Naive thymus-derived CD4-positive, alpha-beta T cell (primary cell): ENCODE measurements around the gene TFAP2E. TPM values are rescaled to one million over a fixed set of nuclear protein-coding genes. Genes with fewer than 3 reads are reported as not detected.

Experiments
- ATAC-seq: fragments of 150-1000 bp; cut with Tn5 transposase; 2 replicates; pipeline ENCODE4 v1.10.0; 2021; ENCODE audit warnings: mild to moderate bottlenecking, moderate library complexity
- CTCF ChIA-PET: fragments of 350-600 bp; sonication (Branson Sonifier 250); formaldehyde crosslinking; loops from one replicate; lab custom pipeline; 2021; ENCODE audit warnings: antibody characterized with exemption; lab: Charles Lee
- POLR2A ChIA-PET: fragments of 350-600 bp; sonication (Branson Sonifier 250); formaldehyde crosslinking; loops from one replicate; lab custom pipeline; 2021; ENCODE audit warnings: antibody characterized with exemption, inconsistent platforms; lab: Charles Lee
- DNase-seq, 9 donors: peaks; one replicate each; pipeline versions ENCODE4 v3.0.0 to v3.0.0-alpha.2; 2020 to 2022; ENCODE audit warnings: mixed read lengths in 1 of 9
- H3K27ac ChIP-seq: one replicate; pipeline ENCODE4 v1.7.0; 2013; ENCODE audit warnings: mild to moderate bottlenecking, low read depth, low read length, moderate library complexity
- H3K27me3 ChIP-seq, 2 donors: one replicate each; pipeline ENCODE4 v1.7.0; 2013; ENCODE audit warnings: low read length in 2 of 2, mild to moderate bottlenecking in 2 of 2, moderate library complexity in 2 of 2; ENCODE audit not compliant: control insufficient read depth in 2 of 2, insufficient read depth in 2 of 2
- H3K36me3 ChIP-seq, 3 experiments: 1 replicate in 2 of 3; 2 replicates in 1 of 3; pipeline ENCODE4 v1.7.0; 2013; ENCODE audit warnings: low read length in 3 of 3, mild to moderate bottlenecking in 3 of 3, moderate library complexity in 1 of 3; ENCODE audit not compliant: insufficient read depth in 3 of 3, control insufficient read depth in 2 of 3
- H3K4me1 ChIP-seq, 2 donors: one replicate each; pipeline ENCODE4 v1.7.0; 2013; ENCODE audit warnings: low read length in 2 of 2, mild to moderate bottlenecking in 2 of 2, moderate library complexity in 1 of 2; ENCODE audit not compliant: control insufficient read depth in 2 of 2, insufficient read depth in 2 of 2
- H3K4me3 ChIP-seq: 2 replicates; pipeline ENCODE4 v1.7.0; 2013; ENCODE audit warnings: mild to moderate bottlenecking, low read length
- H3K9me3 ChIP-seq, 3 experiments: 1 replicate in 2 of 3; 2 replicates in 1 of 3; pipeline ENCODE4 v1.7.0; 2013; ENCODE audit warnings: low read length in 3 of 3; ENCODE audit not compliant: control insufficient read depth in 2 of 3
- H3K27ac Mint-ChIP-seq, 9 donors: one replicate each; pipeline ENCODE4 v1.8.0; 2020 to 2022; ENCODE audit warnings: mixed read lengths in 9 of 9, mild to moderate bottlenecking in 8 of 9, moderate library complexity in 5 of 9, inconsistent platforms in 2 of 9
- H3K27me3 Mint-ChIP-seq, 5 donors: one replicate each; pipeline ENCODE4 v1.8.0; 2021 to 2022; ENCODE audit warnings: mixed read lengths in 5 of 5, mild to moderate bottlenecking in 1 of 5
- H3K36me3 Mint-ChIP-seq, 5 donors: one replicate each; pipeline ENCODE4 v1.8.0; 2020 to 2022; ENCODE audit warnings: mixed read lengths in 5 of 5, mild to moderate bottlenecking in 3 of 5, inconsistent platforms in 1 of 5
- H3K4me1 Mint-ChIP-seq, 7 donors: one replicate each; pipeline ENCODE4 v1.8.0; 2020 to 2022; ENCODE audit warnings: mixed read lengths in 7 of 7, mild to moderate bottlenecking in 3 of 7, inconsistent platforms in 1 of 7
- H3K4me3 Mint-ChIP-seq, 10 donors: one replicate each; pipeline ENCODE4 v1.8.0; 2020 to 2022; ENCODE audit warnings: mild to moderate bottlenecking in 10 of 10, mixed read lengths in 10 of 10, moderate library complexity in 6 of 10, inconsistent platforms in 2 of 10
- H3K9me3 Mint-ChIP-seq, 11 donors: one replicate each; pipeline ENCODE4 v1.8.0; 2020 to 2022; ENCODE audit warnings: mixed read lengths in 11 of 11, mild to moderate bottlenecking in 4 of 11, inconsistent platforms in 1 of 11, moderate library complexity in 1 of 11
- intact Hi-C, 2 donors: fragments of 100-400 bp; cut with micrococcal nuclease; formaldehyde crosslinking; loops; one replicate each; pipeline ENCODE4 v1.15.1; 2023
- polyA plus RNA-seq, 2 donors: library from polyadenylated mRNA; unstranded; fragments of 300-500 nt; fragmentation: Illumina TruSeq; gene quantifications; one replicate each; pipeline ENCODE4 v1.2.3, GENCODE V29; 2021
- total RNA-seq, 6 experiments: library from RNA in 5 of 6; stranded (reverse) in 5 of 6; gene quantifications; 1 replicate in 5 of 6; 2 replicates in 1 of 6; pipeline ENCODE4 v1.2.3 and lab custom pipeline; 2021 to 2026

Gene TFAP2E
- total and polyA plus RNA-seq, 7 experiments from 2014 or later: 0.13 to 4.2 (median 1.3) TPM

DNA sequence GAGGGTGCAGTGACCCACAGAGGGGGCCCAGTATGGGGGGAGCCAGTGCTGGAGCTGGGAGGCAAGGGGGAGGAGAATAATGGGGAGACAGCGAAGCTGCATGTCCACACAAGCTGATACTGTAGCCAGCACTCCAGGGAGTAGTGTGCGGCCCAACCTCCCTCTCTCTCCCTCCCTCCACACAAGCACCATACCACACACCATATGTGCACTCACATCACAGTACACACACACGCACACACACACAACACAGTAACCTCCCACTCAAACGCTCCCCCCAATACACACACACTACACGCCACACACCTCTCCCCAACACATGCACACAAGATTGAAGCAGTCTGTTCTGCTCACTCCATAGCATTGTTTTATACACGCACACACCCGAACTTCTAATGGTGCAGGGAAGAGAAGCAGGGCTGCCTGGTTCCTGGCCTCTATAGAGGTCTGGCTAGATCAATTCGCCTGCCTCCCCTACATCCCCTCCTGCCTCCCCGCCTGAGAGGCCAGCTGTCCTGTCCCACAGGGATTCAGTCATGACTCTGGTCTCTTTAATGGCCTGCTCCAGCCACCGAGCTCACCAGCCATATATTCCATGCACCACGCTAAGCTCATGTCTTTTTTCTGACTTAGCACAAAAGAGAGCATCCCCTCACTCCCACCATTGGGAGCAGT is 11.7 kb upstream of the TFAP2E start:
- H3K36me3 ChIP-seq: peaks cover 0 to 28% (median 0%) of the 10 kb centered on the region in 3 experiments
- H3K36me3 Mint-ChIP-seq: peaks cover 0 to 8% (median 0%) of the 10 kb centered on the region in 5 donors
- H3K4me1 Mint-ChIP-seq: peaks cover 23 to 49% (median 39%) of the 10 kb centered on the region in 7 donors
- H3K27me3 Mint-ChIP-seq: no peaks in the 10 kb centered on the region
- H3K27me3 ChIP-seq: no peaks in the 10 kb centered on the region
- H3K9me3 Mint-ChIP-seq: no peaks in the 10 kb centered on the region
- H3K27ac ChIP-seq: no peak overlapping the region
- H3K4me1 ChIP-seq: peaks cover 3 to 9% of the 10 kb centered on the region in 2 donors
- POLR2A ChIA-PET: interaction anchor here (0.5 to 2.0 kb wide), 3 partner anchors 22 to 399 kb away, joined by 3 to 6 read pairs (median 3); no protein-coding TSS in a partner anchor
- DNase-seq (peak in 1 of 9 donors; percentile 9), ATAC-seq (no peak)
- H3K9me3 ChIP-seq: no peaks in the 10 kb centered on the region
- intact Hi-C loops: no loop called here
- peak overlapping the region in 7 of 9 donors; percentile 13 to 89 (median 73) for H3K27ac Mint-ChIP-seq
- peak overlapping the region in 3 of 10 donors; percentile 5 to 22 (median 14) for H3K4me3 Mint-ChIP-seq
- no peak overlapping the region for H3K4me3 ChIP-seq
- CTCF ChIA-PET: interaction anchor here (1.1 to 4.9 kb wide), 3 partner anchors 11 to 154 kb away, joined by 5 to 47 read pairs (median 7); partner anchors contain the start of gene TFAP2E

DNA sequence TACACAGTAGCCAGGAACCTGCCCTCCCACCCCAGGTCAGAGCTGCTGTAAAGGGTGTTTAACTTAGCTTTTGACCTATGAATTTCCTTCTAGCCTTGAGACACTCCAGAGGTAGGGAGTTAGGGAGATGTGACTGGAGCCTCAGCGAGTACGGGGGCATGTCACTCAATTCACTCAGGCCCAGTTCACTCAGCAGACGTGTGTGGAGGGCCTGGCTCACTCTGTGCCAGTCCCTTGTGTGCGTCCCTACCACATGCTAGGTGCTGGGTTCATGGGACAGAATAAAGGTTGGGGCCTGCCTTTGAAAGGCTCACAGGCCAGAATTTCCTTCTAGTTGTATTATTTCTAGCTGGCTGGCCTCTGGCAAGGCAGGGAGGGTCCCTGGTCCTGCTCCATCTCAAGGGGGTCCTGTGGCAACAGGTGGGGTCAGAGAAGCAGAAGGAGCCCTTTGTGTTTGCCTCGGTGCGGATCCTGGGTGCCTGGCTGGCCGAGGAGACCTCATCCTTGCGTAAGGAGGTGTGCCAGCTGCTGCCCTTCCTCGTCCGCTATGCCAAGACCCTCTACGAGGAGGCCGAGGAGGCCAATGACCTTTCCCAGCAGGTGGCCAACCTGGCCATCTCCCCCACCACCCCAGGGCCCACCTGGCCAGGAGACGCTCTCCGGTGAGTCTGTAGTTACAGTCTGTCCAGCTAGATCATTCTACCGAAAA is 11.0 kb upstream of the TFAP2E start:
- Mint-ChIP-seq H3K9me3 (no peaks in the 10 kb centered on the region), H3K27me3 (no peaks in the 10 kb centered on the region), H3K4me3 (peak overlapping the region in 2 of 10 donors; percentile 22 to 26), H3K27ac (peak overlapping the region in 5 of 9 donors; percentile 14 to 80 (median 26)), H3K4me1 (peaks cover 19 to 46% (median 36%) of the 10 kb centered on the region in 7 donors), H3K36me3 (peaks cover 0 to 10% (median 3%) of the 10 kb centered on the region in 5 donors)
- DNase-seq (no peak), ATAC-seq (no peak)
- ChIA-PET CTCF (interaction anchor here (1.1 to 4.9 kb wide), 3 partner anchors 11 to 153 kb away, joined by 5 to 47 read pairs (median 7); partner anchors contain the start of gene TFAP2E), POLR2A (interaction anchor here (2.0 kb wide), 1 partner anchor 111 kb away, joined by 6 read pairs; no protein-coding TSS in a partner anchor)
- intact Hi-C loops: no loop called here
- Histone ChIP-seq H3K4me3 (no peak overlapping the region), H3K9me3 (no peaks in the 10 kb centered on the region), H3K4me1 (peaks cover 0 to 8% of the 10 kb centered on the region in 2 donors), H3K27ac (no peak overlapping the region), H3K36me3 (peaks cover 0 to 31% (median 0%) of the 10 kb centered on the region in 3 experiments), H3K27me3 (no peaks in the 10 kb centered on the region)

DNA sequence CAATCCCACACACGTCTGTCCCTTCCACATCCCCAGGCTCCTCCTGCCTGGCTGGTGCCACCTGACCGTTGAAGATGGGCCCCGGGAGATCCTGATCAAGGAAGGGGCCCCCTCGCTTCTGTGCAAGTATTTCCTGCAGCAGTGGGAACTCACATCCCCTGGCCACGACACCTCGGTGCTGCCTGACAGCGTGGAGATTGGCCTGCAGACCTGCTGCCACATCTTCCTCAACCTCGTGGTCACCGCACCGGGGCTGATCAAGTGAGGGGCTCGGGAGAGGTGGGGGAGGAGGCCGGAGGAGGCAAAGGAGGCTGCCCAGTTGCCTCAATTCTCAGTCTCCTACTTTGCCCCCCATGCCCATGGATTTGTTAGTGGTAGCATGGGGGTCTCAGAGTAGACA is 9.9 kb upstream of the TFAP2E start:
- Histone ChIP-seq H3K27ac (no peak overlapping the region), H3K36me3 (peaks cover 0 to 24% (median 0%) of the 10 kb centered on the region in 3 experiments), H3K4me3 (no peak overlapping the region), H3K9me3 (no peaks in the 10 kb centered on the region), H3K27me3 (no peaks in the 10 kb centered on the region), H3K4me1 (peaks cover 0 to 6% of the 10 kb centered on the region in 2 donors)
- Mint-ChIP-seq H3K4me3 (no peak overlapping the region), H3K9me3 (no peaks in the 10 kb centered on the region), H3K27ac (peak overlapping the region in 3 of 9 donors; percentile 25 to 52 (median 43)), H3K27me3 (no peaks in the 10 kb centered on the region), H3K4me1 (peaks cover 20 to 39% (median 34%) of the 10 kb centered on the region in 7 donors), H3K36me3 (peaks cover 0 to 10% (median 3%) of the 10 kb centered on the region in 5 donors)
- ATAC-seq (no peak), DNase-seq (no peak)
- intact Hi-C loops: no loop called here
- ChIA-PET CTCF (interaction anchor here (4.9 kb wide), 1 partner anchor 112 kb away, joined by 47 read pairs; no protein-coding TSS in a partner anchor), POLR2A (no interaction called here)

DNA sequence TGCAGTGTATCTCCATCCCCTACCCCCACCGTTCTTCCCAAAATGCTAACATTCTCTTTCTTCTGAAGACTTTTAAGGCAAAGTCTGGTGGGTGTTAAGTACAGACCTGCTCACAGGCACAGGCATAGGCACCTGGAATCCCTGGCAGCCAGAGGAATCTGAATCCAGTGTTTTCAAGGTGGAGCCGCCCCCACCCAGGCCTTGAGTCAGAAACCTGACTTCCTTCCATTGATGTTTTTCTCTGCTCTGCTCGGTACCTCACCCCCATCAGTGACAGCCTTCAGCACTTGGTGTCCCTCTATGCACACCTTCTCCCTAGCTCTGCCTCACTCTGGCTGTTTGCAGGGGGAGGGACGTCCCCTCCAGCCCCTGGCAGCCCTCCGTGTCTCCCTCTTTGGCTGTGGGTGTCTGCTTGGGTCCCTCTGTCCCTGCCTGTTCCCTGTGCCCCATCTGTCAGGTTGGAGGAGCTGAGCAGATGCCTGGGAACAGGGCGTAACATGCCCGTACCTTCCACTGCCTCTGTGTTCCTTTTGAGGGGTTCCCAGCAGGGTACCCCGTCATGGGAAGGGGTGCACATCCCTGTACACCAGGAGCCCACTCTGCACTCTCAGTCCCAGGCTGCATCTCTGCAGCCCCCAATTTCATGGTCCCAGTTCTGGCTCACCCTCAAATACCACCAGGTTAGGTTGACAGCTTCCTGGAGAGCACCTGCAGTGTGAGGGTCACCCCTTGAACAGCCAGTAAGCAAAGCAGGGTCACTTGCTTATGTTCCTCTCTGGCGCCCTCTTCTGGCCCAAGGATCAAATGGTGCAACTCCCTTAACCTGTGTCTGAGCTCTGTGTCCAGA is 8.9 kb upstream of the TFAP2E start:
- H3K27me3 Mint-ChIP-seq: no peaks in the 10 kb centered on the region
- peak overlapping the region in 1 of 10 donors; percentile 56 for H3K4me3 Mint-ChIP-seq
- peak overlapping the region in 7 of 9 donors; percentile 23 to 91 (median 60) for H3K27ac Mint-ChIP-seq
- Histone ChIP-seq H3K36me3 (peaks cover 0 to 24% (median 0%) of the 10 kb centered on the region in 3 experiments), H3K27ac (no peak overlapping the region), H3K4me1 (no peaks in the 10 kb centered on the region), H3K9me3 (no peaks in the 10 kb centered on the region), H3K4me3 (no peak overlapping the region), H3K27me3 (no peaks in the 10 kb centered on the region)
- intact Hi-C loops: loop anchor here (1.0 to 2.0 kb wide), 3 partner anchors 57 to 210 kb away; no protein-coding TSS in a partner anchor
- CTCF ChIA-PET: interaction anchor here (0.6 to 5.7 kb wide), 19 partner anchors 8 to 365 kb away, joined by 3 to 97 read pairs (median 5); partner anchors contain the start of gene C1orf216
- no peaks in the 10 kb centered on the region for H3K9me3 Mint-ChIP-seq
- ATAC-seq: peak; percentile 79
- H3K36me3 Mint-ChIP-seq: peaks cover 0 to 10% (median 3%) of the 10 kb centered on the region in 5 donors
- peak; percentile 58 to 82 (median 70) for DNase-seq
- POLR2A ChIA-PET: interaction anchor here (0.6 to 1.5 kb wide), 5 partner anchors 8 to 153 kb away, joined by 3 to 10 read pairs (median 4); no protein-coding TSS in a partner anchor
- H3K4me1 Mint-ChIP-seq: peaks cover 25 to 41% (median 31%) of the 10 kb centered on the region in 7 donors

DNA sequence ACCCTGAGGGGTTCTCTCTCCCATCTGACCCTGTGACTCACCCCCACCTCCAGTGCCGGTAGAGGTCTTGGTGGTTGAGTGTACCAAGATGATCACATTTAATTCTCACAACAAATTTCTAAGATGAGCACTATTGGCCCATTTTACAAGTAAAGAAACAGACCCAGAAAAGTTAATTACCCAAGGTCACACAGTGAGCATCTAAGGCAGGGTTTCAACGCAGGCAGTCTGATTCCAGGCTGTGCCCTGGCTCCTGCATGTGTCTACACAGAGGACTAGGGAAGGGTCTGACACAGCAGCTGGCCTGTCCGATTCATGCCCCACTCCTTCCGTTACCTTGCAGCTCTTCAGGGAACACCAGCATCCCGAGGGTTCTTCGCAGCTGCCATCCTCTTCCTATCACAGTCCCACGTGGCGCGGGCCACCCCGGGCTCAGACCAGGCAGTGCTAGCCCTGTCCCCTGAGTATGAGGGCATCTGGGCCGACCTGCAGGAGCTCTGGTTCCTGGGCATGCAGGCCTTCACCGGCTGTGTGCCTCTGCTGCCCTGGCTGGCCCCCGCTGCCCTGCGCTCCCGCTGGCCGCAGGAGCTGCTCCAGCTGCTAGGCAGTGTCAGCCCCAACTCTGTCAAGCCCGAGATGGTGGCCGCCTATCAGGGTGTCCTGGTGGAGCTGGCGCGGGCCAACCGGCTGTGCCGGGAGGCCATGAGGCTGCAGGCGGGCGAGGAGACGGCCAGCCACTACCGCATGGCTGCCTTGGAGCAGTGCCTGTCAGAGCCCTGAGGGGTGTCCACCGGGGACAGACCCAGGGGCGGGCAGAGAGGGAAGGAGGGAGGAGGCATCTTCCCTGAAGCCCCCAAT is 8.0 kb upstream of the TFAP2E start:
- peaks cover 0 to 24% (median 0%) of the 10 kb centered on the region in 3 experiments for H3K36me3 ChIP-seq
- ChIA-PET POLR2A (interaction anchor here (0.6 to 1.5 kb wide), 5 partner anchors 9 to 152 kb away, joined by 3 to 10 read pairs (median 4); no protein-coding TSS in a partner anchor), CTCF (interaction anchor here (0.6 to 5.7 kb wide), 22 partner anchors 9 to 366 kb away, joined by 3 to 97 read pairs (median 3); partner anchors contain the start of gene C1orf216)
- Mint-ChIP-seq H3K4me1 (peaks cover 20 to 35% (median 25%) of the 10 kb centered on the region in 7 donors), H3K36me3 (peaks cover 0 to 8% (median 3%) of the 10 kb centered on the region in 5 donors), H3K9me3 (no peaks in the 10 kb centered on the region), H3K27me3 (peaks cover 0 to under 1% (median 0%) of the 10 kb centered on the region in 5 donors), H3K27ac (peak overlapping the region in 2 of 9 donors; percentile 23 to 53), H3K4me3 (no peak overlapping the region)
- no peak overlapping the region for H3K4me3 ChIP-seq
- intact Hi-C loops: loop anchor here (1.0 to 2.0 kb wide), 3 partner anchors 58 to 209 kb away; no protein-coding TSS in a partner anchor
- no peaks in the 10 kb centered on the region for H3K4me1 ChIP-seq
- H3K27me3 ChIP-seq: no peaks in the 10 kb centered on the region
- no peak overlapping the region for H3K27ac ChIP-seq
- no peaks in the 10 kb centered on the region for H3K9me3 ChIP-seq
- ATAC-seq (no peak), DNase-seq (no peak)
